Amniotic stem cell (primary cell): Measurements from ENCODE around the gene TDRD5.

ENCODE experiments used
- DNase-seq: peaks from one replicate; lab custom pipeline; 2025; lab: John Stamatoyannopoulos, UW

Gene TDRD5

GRCh38 chr1:179591592-179592580 is at the start of gene TDRD5:
TDRD5 (plus strand) TSS chr1:179591832; CDS start chr1:179592616, 784 bp downstream.
- DNase-seq, result no peak

GRCh38 chr1:179545321-179545720 is 46.3 kb upstream of the TDRD5 start:
- no peak for DNase-seq

- DNase-seq, result no peak
Measured at GRCh38 chr1:179547021-179547535, 44.6 kb upstream of the TDRD5 start.

GRCh38 chr1:179548666-179549367 is 42.8 kb upstream of the TDRD5 start:
- no peak for DNase-seq

GRCh38 chr1:179549368-179549700 is 42.3 kb upstream of the TDRD5 start:
- no peak for DNase-seq

GRCh38 chr1:179550746-179551682 is 40.6 kb upstream of the TDRD5 start:
- peak; percentile 13 for DNase-seq

GRCh38 chr1:179554427-179554826 is 37.2 kb upstream of the TDRD5 start:
- DNase-seq, result no peak

GRCh38 chr1:179558078-179558477 is 33.6 kb upstream of the TDRD5 start:
- DNase-seq, result no peak

- DNase-seq, result no peak
Measured at GRCh38 chr1:179575497-179576314, 15.9 kb upstream of the TDRD5 start, which contains the start of gene NPHS2. NPHS2 (minus strand) TSS chr1:179575948; CDS start chr1:179575864, 84 bp downstream.

- no peak for DNase-seq
Measured at GRCh38 chr1:179576509-179576908, 15.1 kb upstream of the TDRD5 start.

GRCh38 chr1:179583771-179584320 is 7.8 kb upstream of the TDRD5 start:
- DNase-seq, result no peak

- DNase-seq, result no peak
Measured at GRCh38 chr1:179586107-179586823, 5.4 kb upstream of the TDRD5 start.

- no peak for DNase-seq
Measured at GRCh38 chr1:179587336-179587735, 4.3 kb upstream of the TDRD5 start.

- no peak for DNase-seq
Measured at GRCh38 chr1:179588425-179589024, 3.1 kb upstream of the TDRD5 start.

GRCh38 chr1:179589509-179589908 is 2.1 kb upstream of the TDRD5 start:
- DNase-seq, result no peak

- DNase-seq, result no peak
Measured at GRCh38 chr1:179590671-179591070, 961 bp upstream of the TDRD5 start.

GRCh38 chr1:179591253-179591591 is 410 bp upstream of the TDRD5 start:
- DNase-seq, result no peak

GRCh38 chr1:179598631-179599030 is 7.0 kb downstream of the TDRD5 start:
- no peak for DNase-seq

GRCh38 chr1:179599623-179600249 is 8.1 kb downstream of the TDRD5 start:
- DNase-seq, result peak; percentile 7
